Measurements from ENCODE around the gene ARID3A.

The ARID3A gene

GRCh38 chr19:1007399-1008251 lies 81.8 kb downstream of the ARID3A start:
- DNase-seq: no peak

GRCh38 chr19:1008268-1009040 lies 82.6 kb downstream of the ARID3A start:
- DNase-seq: no peak

- no peak for DNase-seq
These were observed 83.5 kb downstream of the ARID3A start for GRCh38 chr19:1009041-1009980.

GRCh38 chr19:1009981-1010538 lies 84.2 kb downstream of the ARID3A start:
- no peak for DNase-seq

GRCh38 chr19:1010586-1011510 lies 85.0 kb downstream of the ARID3A start:
- no peak for DNase-seq

- DNase-seq: no peak
These were observed 86.0 kb downstream of the ARID3A start for GRCh38 chr19:1011831-1012333.

GRCh38 chr19:1012334-1012733 lies 86.5 kb downstream of the ARID3A start:
- DNase-seq: no peak

- no peak for DNase-seq
These were observed 87.4 kb downstream of the ARID3A start for GRCh38 chr19:1013218-1013617.

GRCh38 chr19:1014161-1015060 lies 88.6 kb downstream of the ARID3A start:
- no peak for DNase-seq

GRCh38 chr19:1015061-1015781 lies 89.4 kb downstream of the ARID3A start:
- no peak for DNase-seq

- DNase-seq: no peak
These were observed 90.2 kb downstream of the ARID3A start for GRCh38 chr19:1015782-1016646.

GRCh38 chr19:1016647-1017114 lies 90.8 kb downstream of the ARID3A start:
- DNase-seq: no peak

- no peak for DNase-seq
These were observed 91.5 kb downstream of the ARID3A start for GRCh38 chr19:1017115-1017905.

GRCh38 chr19:1017906-1018305 lies 92.1 kb downstream of the ARID3A start:
- no peak for DNase-seq

GRCh38 chr19:1018393-1018792 lies 92.6 kb downstream of the ARID3A start:
- no peak for DNase-seq

- DNase-seq: no peak
These were observed 93.2 kb downstream of the ARID3A start for GRCh38 chr19:1018932-1019615.

- no peak for DNase-seq
These were observed 93.8 kb downstream of the ARID3A start for GRCh38 chr19:1019616-1019961.

Measured in stimulated activated CD8-positive, alpha-beta memory T cell treated with anti-CD3 and anti-CD28 coated beads, Interleukin-4, amount 100 ng/mL, for 48 hours (primary cell).